ENCODE data around the gene PTPRD.
A peak's percentile ranks its signal among the peaks of the same experiment; 100 is the strongest.

Gene PTPRD

DNA sequence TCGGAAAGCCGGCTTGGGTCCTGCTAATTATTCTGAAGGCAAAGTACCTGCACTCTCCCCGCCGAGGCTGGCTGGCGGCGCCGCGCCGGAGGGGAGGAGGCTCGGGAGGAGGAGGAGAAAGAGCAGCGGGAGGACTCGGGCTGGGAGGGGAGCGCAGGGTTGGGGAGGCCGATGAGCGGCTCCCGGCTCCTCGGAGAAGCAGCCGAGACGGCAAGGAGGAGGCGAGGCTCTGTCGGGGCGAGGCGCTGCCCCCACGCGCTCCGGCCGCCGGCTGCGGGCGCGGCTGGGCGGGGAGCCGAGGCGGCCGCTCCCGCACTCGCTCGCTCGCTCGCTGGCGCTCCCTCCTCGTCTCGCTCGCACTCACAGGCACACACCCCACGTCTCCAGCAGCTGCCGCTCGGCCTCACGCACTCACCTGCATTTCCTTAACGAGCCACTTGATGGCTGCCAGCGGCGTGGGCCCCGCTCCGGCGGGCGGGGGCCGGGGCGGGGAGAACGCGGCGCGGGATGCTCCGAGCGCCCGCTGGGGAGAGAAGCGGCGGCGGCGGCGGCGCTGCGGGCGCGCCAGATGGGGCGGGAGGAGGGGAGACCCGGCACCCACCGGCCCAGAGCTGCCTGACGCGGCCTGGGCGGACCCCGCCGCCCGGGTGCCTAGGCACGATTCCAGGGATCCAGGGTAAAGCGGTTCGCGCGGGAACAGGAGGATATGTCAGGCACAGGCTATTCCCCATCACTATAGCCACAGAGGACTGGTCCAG, at the start of gene PTPRD:
PTPRD (minus strand) TSS at position 362 of the 758 bp plus-strand sequence.
- peak; percentile 84 for DNase-seq (ENCODE audit: low spot score)

DNA sequence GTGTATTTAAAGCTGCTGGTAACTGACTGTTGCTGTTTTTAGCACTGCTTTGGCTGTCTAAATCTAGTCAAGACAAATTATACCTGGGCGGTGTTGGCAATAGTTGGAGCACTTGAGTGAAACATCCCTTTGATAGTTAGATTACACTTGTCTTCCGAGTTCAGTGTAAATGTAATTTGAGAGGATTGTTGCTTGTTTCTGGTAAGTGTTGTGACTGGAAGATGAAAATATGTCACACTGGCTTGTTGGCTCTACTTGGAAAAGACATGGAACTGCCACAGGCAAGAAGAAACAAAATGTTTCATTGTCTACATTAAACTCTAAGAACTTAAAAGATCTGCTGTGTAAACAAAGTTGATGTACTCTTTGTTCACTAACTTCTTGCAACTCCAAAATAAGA, 49.2 kb upstream of the PTPRD start:
- no peak for DNase-seq (ENCODE audit: low spot score)

GRCh38 chr9:10661376-10661775, 48.6 kb upstream of the PTPRD start:
- no peak for DNase-seq (ENCODE audit: low spot score)

- no peak for DNase-seq (ENCODE audit: low spot score)
Observed at GRCh38 chr9:10651012-10651411, 38.2 kb upstream of the PTPRD start.

- DNase-seq (ENCODE audit: low spot score) = no peak
Observed at GRCh38 chr9:10649076-10649475, 36.3 kb upstream of the PTPRD start.

- DNase-seq (ENCODE audit: low spot score) = no peak
Observed at GRCh38 chr9:10633785-10634184, 21.0 kb upstream of the PTPRD start.

- no peak for DNase-seq (ENCODE audit: low spot score)
Observed at GRCh38 chr9:10614196-10614800, 1.5 kb upstream of the PTPRD start.

DNA sequence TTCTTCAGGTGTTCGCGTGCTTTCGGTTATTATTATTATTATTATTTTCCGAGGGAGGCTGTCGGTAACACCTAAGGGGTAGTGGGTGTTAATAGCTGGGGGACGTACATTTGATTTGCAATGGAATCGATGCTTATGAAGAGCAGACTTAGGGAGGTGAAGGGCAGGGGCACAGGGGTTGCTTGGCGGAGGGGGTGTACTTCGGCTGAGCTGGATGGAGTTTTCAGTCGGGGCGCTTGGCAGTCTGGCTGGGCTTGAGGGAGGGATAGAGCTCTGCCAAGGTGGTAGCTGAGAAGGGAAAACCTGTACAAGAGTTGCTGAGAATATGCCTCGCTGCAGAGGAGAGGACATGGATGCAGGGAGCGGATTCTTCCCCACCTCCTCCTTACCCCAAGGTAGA, 617 bp upstream of the PTPRD start:
- DNase-seq (ENCODE audit: low spot score) = peak; percentile 48

DNA sequence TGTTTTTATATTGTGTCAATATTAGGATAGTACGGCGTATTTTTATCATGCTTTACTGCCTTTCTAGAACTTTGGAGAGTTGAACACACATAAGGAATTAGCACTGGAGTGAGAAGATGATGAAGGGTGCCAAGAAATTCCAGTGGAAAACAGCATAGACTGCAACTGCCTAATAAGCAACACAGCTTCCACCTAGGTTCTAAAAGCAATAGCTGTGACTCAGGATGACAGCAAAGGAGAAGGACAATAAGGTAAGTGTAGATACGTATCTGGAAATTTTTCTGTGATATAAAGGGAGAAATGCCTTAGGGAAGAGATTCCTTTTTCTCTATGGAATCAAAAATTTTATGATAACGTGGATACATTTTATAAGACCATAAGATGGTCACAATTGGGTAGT, 7.4 kb downstream of the PTPRD start:
- no peak for DNase-seq (ENCODE audit: low spot score)

GRCh38 chr9:10604927-10605326, 7.9 kb downstream of the PTPRD start:
- no peak for DNase-seq (ENCODE audit: low spot score)

DNA sequence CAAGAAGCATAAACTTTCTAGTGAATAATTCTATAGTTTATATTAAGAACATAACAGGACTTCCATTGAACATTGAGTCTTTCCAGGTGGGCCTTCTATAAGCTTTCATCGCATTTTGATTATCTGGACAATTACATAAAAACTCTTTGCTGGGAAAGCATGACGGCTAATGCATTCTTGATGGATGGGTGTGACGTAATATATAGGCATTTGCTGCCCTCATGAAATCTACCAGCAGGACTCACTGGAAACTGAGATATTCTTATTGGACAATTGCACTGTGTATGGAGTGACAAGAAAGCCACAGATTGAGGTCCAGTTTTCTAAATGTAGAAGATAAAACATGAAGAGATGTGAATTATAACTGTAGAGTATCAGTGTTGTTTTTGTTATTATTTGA, 15.0 kb downstream of the PTPRD start:
- DNase-seq (ENCODE audit: low spot score) = no peak

DNA sequence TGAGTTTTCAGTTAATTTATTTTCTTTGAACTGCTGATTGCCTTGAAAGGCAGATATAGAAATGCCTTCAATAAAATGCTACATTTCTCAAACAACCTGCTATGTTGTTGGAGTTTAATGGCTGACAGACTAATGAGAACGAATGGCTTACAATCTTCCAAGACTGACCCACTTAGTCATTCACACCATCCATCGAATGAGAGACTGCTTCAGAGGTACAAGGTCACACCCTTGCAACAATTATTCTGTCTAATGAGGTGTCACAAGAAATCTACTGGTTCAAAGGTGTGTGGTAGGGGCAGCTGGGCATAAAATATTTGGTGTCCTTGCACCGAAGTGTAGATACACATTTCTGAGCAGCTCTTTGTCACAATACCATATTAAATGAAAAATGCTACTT, 18.3 kb downstream of the PTPRD start:
- no peak for DNase-seq (ENCODE audit: low spot score)

DNA sequence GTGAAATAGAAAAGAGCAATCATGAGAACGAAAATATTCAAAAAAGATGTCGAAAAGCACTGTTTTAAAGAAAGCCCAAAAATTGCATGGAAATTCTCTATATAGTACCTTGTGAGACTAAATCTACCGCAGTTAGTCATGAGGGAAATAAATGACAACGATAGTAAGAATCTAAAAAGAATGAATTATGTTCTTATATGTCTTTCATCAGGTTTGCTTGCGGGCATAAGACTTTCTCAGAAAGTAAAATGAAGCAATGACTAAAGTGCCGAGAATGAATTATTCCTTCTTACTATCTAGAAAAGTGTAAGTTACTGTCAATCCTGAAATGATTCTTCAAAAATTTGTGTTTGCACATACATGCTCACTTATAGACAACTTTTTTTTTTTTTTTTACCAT, 26.4 kb downstream of the PTPRD start:
- DNase-seq (ENCODE audit: low spot score) = no peak

DNA sequence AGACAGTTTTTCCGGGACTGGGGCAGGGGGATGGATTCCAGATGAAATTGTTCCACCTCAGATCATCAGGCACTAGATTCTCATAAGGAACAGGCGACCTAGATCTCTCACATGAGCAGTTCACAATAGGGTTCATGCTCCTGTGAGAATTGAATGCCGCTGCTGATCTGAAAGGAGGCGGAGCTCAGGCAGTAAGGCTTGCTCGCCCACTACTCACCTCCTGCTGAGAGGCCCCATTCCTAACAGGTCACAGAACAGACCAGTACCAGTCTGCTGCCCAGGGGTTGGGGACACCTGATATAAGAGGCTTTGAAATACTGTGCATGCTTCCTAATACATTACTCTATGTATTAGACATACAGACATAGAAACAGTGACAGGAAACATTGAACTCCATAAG, 41.1 kb downstream of the PTPRD start:
- DNase-seq (ENCODE audit: low spot score) = no peak

DNA sequence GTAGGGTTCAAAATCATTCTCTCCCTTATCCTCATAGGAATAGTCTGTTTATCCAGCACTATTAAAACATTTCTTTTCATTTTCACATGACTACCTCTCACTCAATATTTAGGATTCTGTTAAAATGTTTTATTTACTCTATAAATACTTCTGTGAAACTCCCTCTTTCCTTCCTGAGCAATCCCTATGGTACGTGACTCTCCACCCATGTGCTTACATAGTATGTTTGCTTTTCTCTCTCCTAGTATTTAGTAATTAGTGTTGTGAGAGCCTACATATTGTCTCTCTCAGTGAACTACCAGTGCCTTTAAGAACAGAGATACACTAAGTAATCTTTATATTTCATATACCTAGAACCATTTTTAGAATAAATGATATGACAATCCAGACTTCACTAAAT, 46.0 kb downstream of the PTPRD start:
- DNase-seq (ENCODE audit: low spot score) = no peak

- no peak for DNase-seq (ENCODE audit: low spot score)
Observed at GRCh38 chr9:10562581-10563343, 50.0 kb downstream of the PTPRD start.

GRCh38 chr9:10548348-10548747, 64.5 kb downstream of the PTPRD start:
- DNase-seq (ENCODE audit: low spot score) = no peak

DNA sequence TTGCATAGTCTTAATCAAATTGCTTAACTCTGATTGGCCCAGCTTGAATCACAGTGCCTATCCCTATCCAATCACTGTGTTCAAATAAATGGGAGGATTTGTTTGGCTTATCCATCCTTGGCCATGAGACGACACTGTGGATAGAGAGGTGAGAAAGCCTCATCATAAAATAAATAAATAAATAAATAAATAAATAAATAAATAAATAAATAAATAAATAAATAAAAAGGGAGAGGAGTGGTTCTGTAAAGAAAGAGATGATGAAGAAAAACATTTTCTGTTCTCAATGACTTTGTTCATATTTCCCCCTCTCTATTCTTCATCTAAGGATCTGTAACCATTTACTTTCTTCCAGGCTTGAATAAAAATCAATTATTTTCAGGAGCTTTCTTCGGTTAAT, 74.7 kb downstream of the PTPRD start:
- DNase-seq (ENCODE audit: low spot score) = no peak

GRCh38 chr9:10534850-10535249, 78.0 kb downstream of the PTPRD start:
- no peak for DNase-seq (ENCODE audit: low spot score)

- no peak for DNase-seq (ENCODE audit: low spot score)
Observed at GRCh38 chr9:10525972-10526371, 86.8 kb downstream of the PTPRD start.

- DNase-seq (ENCODE audit: low spot score) = no peak
Observed at GRCh38 chr9:10523164-10523563, 89.6 kb downstream of the PTPRD start.

- DNase-seq (ENCODE audit: low spot score) = no peak
Observed at GRCh38 chr9:10512144-10512543, 100.7 kb downstream of the PTPRD start.

- DNase-seq (ENCODE audit: low spot score) = no peak
Observed at GRCh38 chr9:10488937-10489336, 123.9 kb downstream of the PTPRD start.
